PFSK-1 (cell line): ENCODE data around the gene RASGRF2.

Experiments used
- FOXP2 ChIP-seq: optimal IDR thresholded peaks from 2 replicates; pipeline ENCODE3; 2011; ENCODE audit warnings: borderline replicate concordance, control low read depth, inconsistent platforms; ENCODE audit not compliant: insufficient read depth; ENCODE audit errors: extremely low read length, extremely low read depth
- POLR2AphosphoS5 ChIP-seq: IDR thresholded peaks from 2 replicates; pipeline ENCODE4 v1.6.1; 2012; ENCODE audit warnings: low read depth, mild to moderate bottlenecking, control low read depth, low read length, moderate library complexity
- SIN3A ChIP-seq: IDR thresholded peaks from 2 replicates; pipeline ENCODE4 v1.6.1; 2012; ENCODE audit warnings: mild to moderate bottlenecking, low read length, moderate library complexity, borderline replicate concordance; ENCODE audit not compliant: insufficient read depth
- TAF1 ChIP-seq: IDR thresholded peaks from 2 replicates; pipeline ENCODE4 v1.6.1; 2012; ENCODE audit warnings: low read length, control low read depth, borderline replicate concordance; ENCODE audit not compliant: insufficient read depth
- TF ChIP-seq, protein P1 (sequence below), 2 experiments: IDR thresholded peaks; 2 replicates each; pipeline versions ENCODE4 v1.6.1 to v1.8.0; 2011 to 2012; ENCODE audit warnings: low read depth in 2 of 2, low read length in 2 of 2, control low read depth in 1 of 2, inconsistent platforms in 1 of 2, mild to moderate bottlenecking in 1 of 2, moderate library complexity in 1 of 2; ENCODE audit not compliant: insufficient read depth in 1 of 2

Gene RASGRF2

DNA sequence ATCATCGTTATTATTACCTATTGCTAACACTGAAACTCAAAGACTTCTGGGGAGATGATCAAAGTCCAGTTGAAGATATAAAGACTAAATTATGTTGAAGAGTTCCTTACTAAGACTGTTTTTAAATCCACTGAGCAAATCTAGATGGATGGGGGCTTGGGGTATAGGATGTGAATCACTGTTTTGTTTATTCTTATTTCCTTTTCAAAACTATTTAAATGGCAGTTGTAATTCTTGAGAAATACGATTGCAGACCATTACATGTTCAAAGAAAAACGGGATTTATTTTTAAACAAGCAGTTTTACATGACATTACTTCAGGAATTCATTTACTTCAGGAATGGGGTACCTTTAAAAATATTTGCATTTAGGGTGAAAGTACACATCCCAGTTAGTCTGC is 4.3 kb downstream of the RASGRF2 start:
- TF ChIP-seq FOXP2 (no peak), POLR2AphosphoS5 (no peak), TAF1 (no peak), SIN3A (no peak)
- TF ChIP-seq, protein P1, sequence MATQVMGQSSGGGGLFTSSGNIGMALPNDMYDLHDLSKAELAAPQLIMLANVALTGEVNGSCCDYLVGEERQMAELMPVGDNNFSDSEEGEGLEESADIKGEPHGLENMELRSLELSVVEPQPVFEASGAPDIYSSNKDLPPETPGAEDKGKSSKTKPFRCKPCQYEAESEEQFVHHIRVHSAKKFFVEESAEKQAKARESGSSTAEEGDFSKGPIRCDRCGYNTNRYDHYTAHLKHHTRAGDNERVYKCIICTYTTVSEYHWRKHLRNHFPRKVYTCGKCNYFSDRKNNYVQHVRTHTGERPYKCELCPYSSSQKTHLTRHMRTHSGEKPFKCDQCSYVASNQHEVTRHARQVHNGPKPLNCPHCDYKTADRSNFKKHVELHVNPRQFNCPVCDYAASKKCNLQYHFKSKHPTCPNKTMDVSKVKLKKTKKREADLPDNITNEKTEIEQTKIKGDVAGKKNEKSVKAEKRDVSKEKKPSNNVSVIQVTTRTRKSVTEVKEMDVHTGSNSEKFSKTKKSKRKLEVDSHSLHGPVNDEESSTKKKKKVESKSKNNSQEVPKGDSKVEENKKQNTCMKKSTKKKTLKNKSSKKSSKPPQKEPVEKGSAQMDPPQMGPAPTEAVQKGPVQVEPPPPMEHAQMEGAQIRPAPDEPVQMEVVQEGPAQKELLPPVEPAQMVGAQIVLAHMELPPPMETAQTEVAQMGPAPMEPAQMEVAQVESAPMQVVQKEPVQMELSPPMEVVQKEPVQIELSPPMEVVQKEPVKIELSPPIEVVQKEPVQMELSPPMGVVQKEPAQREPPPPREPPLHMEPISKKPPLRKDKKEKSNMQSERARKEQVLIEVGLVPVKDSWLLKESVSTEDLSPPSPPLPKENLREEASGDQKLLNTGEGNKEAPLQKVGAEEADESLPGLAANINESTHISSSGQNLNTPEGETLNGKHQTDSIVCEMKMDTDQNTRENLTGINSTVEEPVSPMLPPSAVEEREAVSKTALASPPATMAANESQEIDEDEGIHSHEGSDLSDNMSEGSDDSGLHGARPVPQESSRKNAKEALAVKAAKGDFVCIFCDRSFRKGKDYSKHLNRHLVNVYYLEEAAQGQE (IDR thresholded peaks at IDR 0.05; ENCODE audit: insufficient read depth in 1 of 2, low read depth in 2 of 2, low read length in 2 of 2): no peak

DNA sequence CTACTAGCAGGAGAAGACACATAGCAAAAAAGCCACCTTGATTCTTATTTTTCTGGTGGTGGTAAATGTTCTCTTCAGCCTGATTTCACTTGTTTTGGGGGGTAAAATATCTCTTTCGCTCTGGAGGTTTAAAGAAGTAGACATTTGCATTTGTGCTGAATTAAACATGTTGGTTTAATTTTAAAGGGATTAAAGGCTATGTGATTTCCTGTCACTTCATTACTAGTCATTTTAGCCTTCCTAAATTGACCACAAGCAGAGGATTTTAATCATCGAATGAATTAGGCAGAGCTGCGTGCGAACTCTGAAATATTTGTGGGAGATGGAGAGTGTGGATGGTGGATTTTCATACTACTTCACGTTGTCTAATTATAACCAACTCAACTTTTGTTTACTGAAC is 4.8 kb downstream of the RASGRF2 start:
- TF ChIP-seq SIN3A (no peak), TAF1 (no peak)
- TF ChIP-seq, protein P1 (IDR thresholded peaks at IDR 0.05; ENCODE audit: insufficient read depth in 1 of 2, low read depth in 2 of 2, low read length in 2 of 2): no peak

DNA sequence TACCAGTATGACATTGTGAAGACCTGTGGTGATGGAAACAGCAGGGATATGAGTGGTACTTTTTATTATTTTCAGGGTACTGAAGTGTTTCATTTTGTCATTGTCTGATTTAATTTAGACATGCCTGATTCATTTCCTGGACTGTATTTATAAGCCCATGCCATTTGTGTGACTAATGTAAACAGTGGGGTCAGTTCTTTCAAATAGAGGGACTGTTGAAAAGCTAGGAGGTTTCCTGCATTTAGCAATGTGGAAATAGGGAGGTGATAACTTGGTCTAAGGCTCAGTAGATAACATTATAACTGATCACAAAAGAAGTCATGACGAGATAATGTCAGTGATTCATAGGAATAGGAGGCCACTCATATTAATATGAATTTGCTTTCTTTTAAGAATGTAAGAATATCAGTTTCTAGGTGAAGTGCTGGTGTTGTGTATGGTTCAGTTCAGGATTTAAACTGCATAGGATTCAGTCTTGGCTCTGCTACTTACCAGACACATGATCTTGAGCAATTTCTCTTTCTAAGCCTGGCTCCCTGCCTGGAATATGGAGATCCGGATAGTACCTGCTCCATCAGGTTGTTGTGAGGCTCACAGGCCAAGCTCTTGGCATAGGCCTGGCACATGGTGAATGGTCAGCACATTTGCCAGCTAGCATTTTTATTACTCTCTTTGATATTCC is 7.5 kb downstream of the RASGRF2 start:
- TF ChIP-seq FOXP2 (no peak), POLR2AphosphoS5 (no peak), SIN3A (no peak)
- TF ChIP-seq, protein P1 (IDR thresholded peaks at IDR 0.05; ENCODE audit: insufficient read depth in 1 of 2, low read depth in 2 of 2, low read length in 2 of 2): no peak

DNA sequence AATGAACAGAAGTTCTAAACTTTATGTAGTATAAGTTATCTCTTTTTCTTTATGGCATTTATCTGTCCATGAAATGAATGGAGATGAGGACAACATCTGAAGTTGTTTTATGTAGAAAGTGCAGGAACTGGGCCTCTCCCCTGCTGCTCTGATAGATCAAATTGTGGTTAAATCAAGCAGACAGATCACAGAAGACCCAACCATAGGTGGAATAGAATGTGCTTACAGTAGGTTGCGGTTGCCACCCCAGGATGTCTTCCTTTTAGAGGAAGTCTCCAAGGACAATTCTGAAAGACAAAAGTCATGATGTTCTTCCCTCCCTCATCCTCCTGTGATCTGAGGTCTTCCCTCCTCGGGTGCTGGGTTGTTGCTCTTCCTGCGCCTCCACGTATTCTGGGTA is 12.9 kb downstream of the RASGRF2 start:
- TF ChIP-seq SIN3A (no peak), FOXP2 (no peak), POLR2AphosphoS5 (no peak), TAF1 (no peak)
- TF ChIP-seq, protein P1 (IDR thresholded peaks at IDR 0.05; ENCODE audit: insufficient read depth in 1 of 2, low read depth in 2 of 2, low read length in 2 of 2): no peak

DNA sequence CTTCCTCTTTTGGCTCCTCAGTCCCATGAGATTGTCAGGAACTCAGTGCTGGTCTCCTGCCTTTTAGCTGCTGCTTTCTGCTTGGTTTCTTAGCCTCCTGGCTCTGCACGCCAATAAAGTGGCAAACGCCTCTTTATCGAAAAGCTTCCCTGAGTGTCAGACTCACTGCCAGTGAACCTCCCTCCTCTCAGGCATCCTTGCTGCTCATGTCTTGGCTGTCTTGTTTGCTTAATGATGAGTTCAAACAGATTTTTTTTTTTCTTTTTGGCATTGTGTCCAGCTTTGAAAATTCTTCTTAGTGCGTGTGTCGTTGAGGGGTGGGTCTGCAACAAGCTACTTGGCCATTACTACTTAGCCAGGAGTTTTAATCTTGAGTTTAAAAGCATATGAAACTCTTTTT is 14.9 kb downstream of the RASGRF2 start:
- TF ChIP-seq TAF1 (no peak), POLR2AphosphoS5 (no peak), SIN3A (no peak), FOXP2 (no peak)
- TF ChIP-seq, protein P1 (IDR thresholded peaks at IDR 0.05; ENCODE audit: insufficient read depth in 1 of 2, low read depth in 2 of 2, low read length in 2 of 2): no peak
